Measurements from ENCODE around the gene SMIM29.
"Not testable (repeated sequence)": the region's sequence is repeated elsewhere in the genome, so short reads cannot be mapped to it uniquely, and the experiment has no call there.

SMIM29 gene

GRCh38 chr6:34246563-34247391 lies 2.0 kb downstream of the SMIM29 start:
- H3K36me3 ChIP-seq (replicated peaks) = peaks cover 18% of the 10 kb centered on the region
- TF ChIP-seq CTCF (IDR thresholded peaks at IDR 0.05; ENCODE audit: low read depth, low read length, missing control alignments) = peak; percentile 80
- H3K4me3 ChIP-seq (ENCODE audit: low read depth, low read length) = no peak overlapping the region
- no peaks in the 10 kb centered on the region for H3K27me3 ChIP-seq (replicated peaks)
- in situ Hi-C loops (cut with HindIII; ENCODE audit: low pct_ligation_motif_present, low sequenced_read_pairs) = no loop called here
- peak overlapping the region; percentile 30 for H3K27ac ChIP-seq
- DNase-seq = peak; percentile 28

GRCh38 chr6:34246249-34246562 lies 2.6 kb downstream of the SMIM29 start:
- in situ Hi-C loops (cut with HindIII; ENCODE audit: low pct_ligation_motif_present, low sequenced_read_pairs) = no loop called here
- H3K27ac ChIP-seq = peak overlapping the region; percentile 30

DNA sequence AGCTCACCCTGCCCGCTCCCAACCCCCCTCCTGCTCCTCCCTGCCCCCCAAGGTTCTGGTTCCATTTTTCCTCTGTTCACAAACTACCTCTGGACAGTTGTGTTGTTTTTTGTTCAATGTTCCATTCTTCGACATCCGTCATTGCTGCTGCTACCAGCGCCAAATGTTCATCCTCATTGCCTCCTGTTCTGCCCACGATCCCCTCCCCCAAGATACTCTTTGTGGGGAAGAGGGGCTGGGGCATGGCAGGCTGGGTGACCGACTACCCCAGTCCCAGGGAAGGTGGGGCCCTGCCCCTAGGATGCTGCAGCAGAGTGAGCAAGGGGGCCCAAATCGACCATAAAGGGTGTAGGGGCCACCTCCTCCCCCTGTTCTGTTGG lies 3.1 kb downstream of the SMIM29 start:
- DNase-seq; H3K27me3 ChIP-seq (replicated peaks); in situ Hi-C loops (cut with HindIII; ENCODE audit: low pct_ligation_motif_present, low sequenced_read_pairs); H3K4me3 ChIP-seq (ENCODE audit: low read depth, low read length); H3K27ac ChIP-seq: not testable (repeated sequence)
- H3K36me3 ChIP-seq (replicated peaks) = peaks cover 26% of the 10 kb centered on the region

More at GRCh38 chr6:34246249-34246562, 2.6 kb downstream of the SMIM29 start:
- H3K27me3 ChIP-seq (replicated peaks) = no peaks in the 10 kb centered on the region
- H3K36me3 ChIP-seq (replicated peaks) = peaks cover 24% of the 10 kb centered on the region
- no peak overlapping the region for H3K4me3 ChIP-seq (ENCODE audit: low read depth, low read length)
- DNase-seq = no peak
- no peak for TF ChIP-seq CTCF (IDR thresholded peaks at IDR 0.05; ENCODE audit: low read depth, low read length, missing control alignments)

DNA sequence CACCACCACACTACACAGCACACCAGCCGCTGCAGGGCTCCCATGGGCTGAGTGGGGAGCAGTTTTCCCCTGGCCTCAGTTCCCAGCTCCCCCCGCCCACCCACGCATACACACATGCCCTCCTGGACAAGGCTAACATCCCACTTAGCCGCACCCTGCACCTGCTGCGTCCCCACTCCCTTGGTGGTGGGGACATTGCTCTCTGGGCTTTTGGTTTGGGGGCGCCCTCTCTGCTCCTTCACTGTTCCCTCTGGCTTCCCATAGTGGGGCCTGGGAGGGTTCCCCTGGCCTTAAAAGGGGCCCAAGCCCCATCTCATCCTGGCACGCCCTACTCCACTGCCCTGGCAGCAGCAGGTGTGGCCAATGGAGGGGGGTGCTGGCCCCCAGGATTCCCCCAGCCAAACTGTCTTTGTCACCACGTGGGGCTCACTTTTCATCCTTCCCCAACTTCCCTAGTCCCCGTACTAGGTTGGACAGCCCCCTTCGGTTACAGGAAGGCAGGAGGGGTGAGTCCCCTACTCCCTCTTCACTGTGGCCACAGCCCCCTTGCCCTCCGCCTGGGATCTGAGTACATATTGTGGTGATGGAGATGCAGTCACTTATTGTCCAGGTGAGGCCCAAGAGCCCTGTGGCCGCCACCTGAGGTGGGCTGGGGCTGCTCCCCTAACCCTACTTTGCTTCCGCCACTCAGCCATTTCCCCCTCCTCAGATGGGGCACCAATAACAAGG lies 3.6 kb downstream of the SMIM29 start:
- H3K4me3 ChIP-seq (ENCODE audit: low read depth, low read length); H3K27me3 ChIP-seq (replicated peaks); in situ Hi-C loops (cut with HindIII; ENCODE audit: low pct_ligation_motif_present, low sequenced_read_pairs); DNase-seq: not testable (repeated sequence)
- Histone ChIP-seq H3K36me3 (replicated peaks) (peaks cover 30% of the 10 kb centered on the region), H3K27ac (peak overlapping the region; percentile 83)

- in situ Hi-C loops (cut with HindIII; ENCODE audit: low pct_ligation_motif_present, low sequenced_read_pairs) = no loop called here
- Histone ChIP-seq H3K4me3 (ENCODE audit: low read depth, low read length) (peak overlapping the region; percentile 26), H3K27ac (peak overlapping the region; percentile 83), H3K36me3 (replicated peaks) (peaks cover 30% of the 10 kb centered on the region), H3K27me3 (replicated peaks) (no peaks in the 10 kb centered on the region)
- DNase-seq = peak; percentile 93
- peak; percentile 72 for TF ChIP-seq CTCF (IDR thresholded peaks at IDR 0.05; ENCODE audit: low read depth, low read length, missing control alignments)
These were observed 4.6 kb downstream of the SMIM29 start for GRCh38 chr6:34243901-34244884.

DNA sequence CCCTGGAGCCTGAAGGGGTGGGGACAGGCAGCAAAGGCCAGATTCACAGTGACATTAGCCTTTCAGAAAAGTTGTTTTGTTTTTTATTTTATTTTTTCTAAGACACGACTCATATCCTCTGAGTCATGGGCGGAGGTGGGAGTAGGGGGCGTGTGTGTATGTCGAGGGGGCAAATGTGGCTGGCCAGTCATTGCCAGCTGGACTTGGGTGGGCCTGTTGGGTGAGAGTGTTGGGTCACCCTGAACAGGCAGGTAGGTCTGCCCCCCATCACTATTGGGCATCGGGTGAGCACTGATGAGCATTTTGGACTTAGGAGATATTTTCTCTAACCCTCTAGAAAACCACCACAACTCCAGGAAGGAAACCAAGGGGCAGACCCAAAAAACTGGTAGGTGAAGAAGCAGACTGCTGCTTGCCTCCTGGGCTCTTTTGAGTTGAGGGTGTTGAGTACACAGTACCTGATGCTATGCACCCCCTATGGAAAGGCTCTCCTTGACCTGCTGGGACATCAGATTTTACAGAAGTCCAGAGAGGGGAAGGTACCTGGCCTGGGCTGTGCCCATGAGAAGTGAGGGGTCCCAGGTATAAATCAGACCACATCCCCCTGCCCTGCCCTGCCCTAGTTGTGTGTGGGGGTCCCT lies 5.6 kb downstream of the SMIM29 start:
- H3K27ac ChIP-seq = peak overlapping the region; percentile 83
- no peak for TF ChIP-seq CTCF (IDR thresholded peaks at IDR 0.05; ENCODE audit: low read depth, low read length, missing control alignments)
- H3K27me3 ChIP-seq (replicated peaks) = no peaks in the 10 kb centered on the region
- H3K36me3 ChIP-seq (replicated peaks) = peaks cover 30% of the 10 kb centered on the region
- H3K4me3 ChIP-seq (ENCODE audit: low read depth, low read length) = no peak overlapping the region
- in situ Hi-C loops (cut with HindIII; ENCODE audit: low pct_ligation_motif_present, low sequenced_read_pairs) = no loop called here
- peak; percentile 33 for DNase-seq

All from brain microvascular endothelial cell (primary cell).